NCI-H2196 (cell line): ENCODE data around the gene TBC1D7.

Experiments
- DNase-seq: peaks from one replicate; lab custom pipeline; 2025; ENCODE audit not compliant: unreplicated experiment; lab: John Stamatoyannopoulos, UW

TBC1D7 gene

GRCh38 chr6:13328076-13328874 is at the start of gene TBC1D7:
TSS of gene TBC1D7 (minus strand) at chr6:13328537. CDS start at chr6:13326898, 1,639 bp downstream.
- DNase-seq, result peak; percentile 90

- no peak for DNase-seq
Observed at GRCh38 chr6:13377054-13377758, 48.9 kb upstream of the TBC1D7 start.

- no peak for DNase-seq
Observed at GRCh38 chr6:13375360-13375878, 47.1 kb upstream of the TBC1D7 start.

- no peak for DNase-seq
Observed at GRCh38 chr6:13373919-13374318, 45.6 kb upstream of the TBC1D7 start.

GRCh38 chr6:13373488-13373886 is 45.1 kb upstream of the TBC1D7 start:
- DNase-seq, result no peak

- DNase-seq, result no peak
Observed at GRCh38 chr6:13372688-13373487, 44.6 kb upstream of the TBC1D7 start.

GRCh38 chr6:13372076-13372475 is 43.7 kb upstream of the TBC1D7 start:
- DNase-seq, result no peak

GRCh38 chr6:13371421-13372072 is 43.2 kb upstream of the TBC1D7 start:
- DNase-seq, result no peak

- DNase-seq, result no peak
Observed at GRCh38 chr6:13370623-13371022, 42.3 kb upstream of the TBC1D7 start.

- DNase-seq, result no peak
Observed at GRCh38 chr6:13369591-13369990, 41.3 kb upstream of the TBC1D7 start.

GRCh38 chr6:13368731-13369115 is 40.4 kb upstream of the TBC1D7 start:
- DNase-seq, result no peak

GRCh38 chr6:13368079-13368730 is 39.9 kb upstream of the TBC1D7 start:
- DNase-seq, result peak; percentile 46

- DNase-seq, result no peak
Observed at GRCh38 chr6:13367396-13367795, 39.1 kb upstream of the TBC1D7 start.

- DNase-seq, result no peak
Observed at GRCh38 chr6:13365320-13365719, 37.0 kb upstream of the TBC1D7 start.

- no peak for DNase-seq
Observed at GRCh38 chr6:13364842-13365241, 36.5 kb upstream of the TBC1D7 start.

GRCh38 chr6:13362412-13362811 is 34.1 kb upstream of the TBC1D7 start:
- DNase-seq, result no peak

GRCh38 chr6:13360671-13361540 is 32.6 kb upstream of the TBC1D7 start:
- DNase-seq, result no peak

- no peak for DNase-seq
Observed at GRCh38 chr6:13359287-13359686, 30.9 kb upstream of the TBC1D7 start.

- no peak for DNase-seq
Observed at GRCh38 chr6:13358511-13358910, 30.2 kb upstream of the TBC1D7 start.
